GM19324 (cell line): Measurements from ENCODE around the gene MGST3.
"Not testable (repeated sequence)": the region's sequence is repeated elsewhere in the genome, so short reads cannot be mapped to it uniquely, and the experiment has no call there.

Experiments
- ATAC-seq: cut with Tn5 transposase; IDR thresholded peaks from one replicate; pipeline ENCODE4 v1.9.1; 2021; ENCODE audit warnings: mild to moderate bottlenecking, moderate library complexity; ENCODE audit not compliant: unreplicated experiment, low FRiP score

The MGST3 gene

GRCh38 chr1:165648919-165649572 lies 18.0 kb downstream of the MGST3 start:
- no peak for ATAC-seq

GRCh38 chr1:165650981-165651625 lies 20.1 kb downstream of the MGST3 start:
- ATAC-seq = no peak

GRCh38 chr1:165658766-165659580 lies 27.9 kb downstream of the MGST3 start:
- ATAC-seq = not testable (repeated sequence)

GRCh38 chr1:165659581-165659895 lies 28.5 kb downstream of the MGST3 start:
- ATAC-seq = no peak

GRCh38 chr1:165661703-165662102 lies 30.7 kb downstream of the MGST3 start:
- ATAC-seq = no peak

- no peak for ATAC-seq
These were observed 31.2 kb downstream of the MGST3 start for GRCh38 chr1:165662186-165662585.

GRCh38 chr1:165666152-165666825 lies 35.3 kb downstream of the MGST3 start:
- ATAC-seq = no peak

GRCh38 chr1:165668184-165668583 lies 37.1 kb downstream of the MGST3 start:
- ATAC-seq = no peak

GRCh38 chr1:165671526-165671925 lies 40.5 kb downstream of the MGST3 start:
- no peak for ATAC-seq

GRCh38 chr1:165674599-165674998 lies 43.6 kb downstream of the MGST3 start:
- no peak for ATAC-seq

- ATAC-seq = no peak
These were observed 44.8 kb downstream of the MGST3 start for GRCh38 chr1:165675794-165676193.

GRCh38 chr1:165678509-165678908 lies 47.5 kb downstream of the MGST3 start:
- no peak for ATAC-seq

GRCh38 chr1:165679282-165680036 lies 48.4 kb downstream of the MGST3 start:
- no peak for ATAC-seq

- ATAC-seq = no peak
These were observed 49.3 kb downstream of the MGST3 start for GRCh38 chr1:165680303-165680702.

GRCh38 chr1:165680773-165681172 lies 49.7 kb downstream of the MGST3 start:
- ATAC-seq = not testable (repeated sequence)

- ATAC-seq = no peak
These were observed 52.9 kb downstream of the MGST3 start for GRCh38 chr1:165683848-165684485.

- ATAC-seq = no peak
These were observed 55.3 kb downstream of the MGST3 start for GRCh38 chr1:165686121-165686970.

GRCh38 chr1:165686971-165687433 lies 56.0 kb downstream of the MGST3 start:
- ATAC-seq = no peak

GRCh38 chr1:165688046-165688445 lies 57.0 kb downstream of the MGST3 start:
- no peak for ATAC-seq
